HEK293T (cell line): Measurements from ENCODE around the gene CPED1.
A peak's percentile ranks its signal among the peaks of the same experiment; 100 is the strongest.

Source experiments
- CTCF ChIA-PET: fragments of 350-600 bp; formaldehyde crosslinking; extraction: SDS; loops from one replicate; lab custom pipeline; 2021; ENCODE audit warnings: antibody characterized with exemption, inconsistent platforms; lab: Yijun Ruan, JAX
- POLR2A ChIA-PET: fragments of 350-600 bp; formaldehyde crosslinking; extraction: SDS; loops from one replicate; lab custom pipeline; 2020; ENCODE audit warnings: antibody characterized with exemption, inconsistent platforms; lab: Yijun Ruan, JAX
- DNase-seq: peaks from one replicate; pipeline ENCODE4 v3.0.0; 2012; ENCODE audit warnings: mixed read lengths; ENCODE audit errors: extremely low spot score
- ARNT ChIP-seq: fragments of 450-650 bp; IDR thresholded peaks from 2 replicates; pipeline ENCODE4 v1.6.1; 2017; ENCODE audit warnings: mild to moderate bottlenecking
- BHLHE40 ChIP-seq: fragments of 450-650 bp; IDR thresholded peaks from 2 replicates; pipeline ENCODE4 v1.6.1; 2016; ENCODE audit warnings: mild to moderate bottlenecking, moderate library complexity, borderline replicate concordance
- CTBP1 ChIP-seq: fragments of 450-650 bp; IDR thresholded peaks from 2 replicates; pipeline ENCODE4 v1.6.1; 2016; ENCODE audit warnings: borderline replicate concordance
- ELF4 ChIP-seq: fragments of 450-650 bp; IDR thresholded peaks from 2 replicates; pipeline ENCODE4 v1.6.1; 2017; ENCODE audit warnings: antibody characterized with exemption
- FOXA1 ChIP-seq: fragments of 450-650 bp; IDR thresholded peaks from 2 replicates; pipeline ENCODE4 v1.6.1; 2016; ENCODE audit warnings: mild to moderate bottlenecking
- FOXK2 ChIP-seq: fragments of 450-650 bp; IDR thresholded peaks from 2 replicates; pipeline ENCODE4 v1.6.1; 2016; ENCODE audit warnings: mild to moderate bottlenecking
- FOXM1 ChIP-seq: fragments of 450-650 bp; IDR thresholded peaks from 2 replicates; pipeline ENCODE4 v1.6.1; 2017; ENCODE audit warnings: mild to moderate bottlenecking, borderline replicate concordance
- HDGF ChIP-seq: fragments of 450-650 bp; IDR thresholded peaks from 2 replicates; pipeline ENCODE4 v1.6.1; 2017; ENCODE audit warnings: antibody characterized with exemption, borderline replicate concordance
- L3MBTL2 ChIP-seq: fragments of 450-650 bp; conservative IDR thresholded peaks from 2 replicates; pipeline ENCODE4 v1.6.1; 2016; ENCODE audit warnings: mild to moderate bottlenecking
- LEF1 ChIP-seq: fragments of 450-650 bp; IDR thresholded peaks from 2 replicates; pipeline ENCODE4 v1.6.1; 2017; ENCODE audit warnings: mild to moderate bottlenecking, borderline replicate concordance
- NFRKB ChIP-seq: fragments of 450-650 bp; IDR thresholded peaks from 2 replicates; pipeline ENCODE4 v1.6.1; 2016; ENCODE audit warnings: mild to moderate bottlenecking, moderate library complexity
- SP1 ChIP-seq: fragments of 450-650 bp; IDR thresholded peaks from 2 replicates; pipeline ENCODE4 v1.6.1; 2017
- TARDBP ChIP-seq: fragments of 450-650 bp; IDR thresholded peaks from 2 replicates; pipeline ENCODE4 v1.6.1; 2016
- ZNF384 ChIP-seq: fragments of 450-650 bp; IDR thresholded peaks from 2 replicates; pipeline ENCODE4 v1.6.1; 2016
- TF ChIP-seq, protein P1 (sequence below): fragments of 450-650 bp; IDR thresholded peaks from 2 replicates; pipeline ENCODE4 v1.6.1; 2016

The CPED1 gene

DNA sequence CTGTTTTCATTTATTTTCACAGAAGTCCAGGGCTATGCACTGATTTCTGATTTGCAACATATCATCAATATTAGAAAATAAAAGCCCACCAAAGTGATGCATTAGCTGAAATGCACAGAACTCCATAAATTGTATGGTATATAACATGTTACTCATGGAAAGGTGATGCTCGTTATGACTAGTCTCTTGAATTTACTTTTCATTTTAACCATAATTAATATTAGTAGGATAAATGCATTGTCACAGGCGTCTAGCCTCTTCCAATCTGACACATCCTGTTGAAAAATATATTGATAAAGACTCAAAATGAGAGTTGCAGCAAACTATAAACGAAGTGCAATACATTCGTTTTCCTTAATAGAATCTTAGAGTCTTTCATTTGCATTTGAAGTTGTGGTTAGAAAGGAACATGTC is 92.4 kb downstream of the CPED1 start:
- CTCF ChIA-PET = interaction anchor here (1.3 to 1.5 kb wide), 2 partner anchors 12 to 92 kb away, joined by 3 to 5 read pairs; partner anchors contain the start of gene CPED1
- TF ChIP-seq ELF4 (no peak), NFRKB (no peak)
- TF ChIP-seq, protein P1, sequence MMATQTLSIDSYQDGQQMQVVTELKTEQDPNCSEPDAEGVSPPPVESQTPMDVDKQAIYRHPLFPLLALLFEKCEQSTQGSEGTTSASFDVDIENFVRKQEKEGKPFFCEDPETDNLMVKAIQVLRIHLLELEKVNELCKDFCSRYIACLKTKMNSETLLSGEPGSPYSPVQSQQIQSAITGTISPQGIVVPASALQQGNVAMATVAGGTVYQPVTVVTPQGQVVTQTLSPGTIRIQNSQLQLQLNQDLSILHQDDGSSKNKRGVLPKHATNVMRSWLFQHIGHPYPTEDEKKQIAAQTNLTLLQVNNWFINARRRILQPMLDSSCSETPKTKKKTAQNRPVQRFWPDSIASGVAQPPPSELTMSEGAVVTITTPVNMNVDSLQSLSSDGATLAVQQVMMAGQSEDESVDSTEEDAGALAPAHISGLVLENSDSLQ = no peak
- POLR2A ChIA-PET = no interaction called here
- DNase-seq = no peak

DNA sequence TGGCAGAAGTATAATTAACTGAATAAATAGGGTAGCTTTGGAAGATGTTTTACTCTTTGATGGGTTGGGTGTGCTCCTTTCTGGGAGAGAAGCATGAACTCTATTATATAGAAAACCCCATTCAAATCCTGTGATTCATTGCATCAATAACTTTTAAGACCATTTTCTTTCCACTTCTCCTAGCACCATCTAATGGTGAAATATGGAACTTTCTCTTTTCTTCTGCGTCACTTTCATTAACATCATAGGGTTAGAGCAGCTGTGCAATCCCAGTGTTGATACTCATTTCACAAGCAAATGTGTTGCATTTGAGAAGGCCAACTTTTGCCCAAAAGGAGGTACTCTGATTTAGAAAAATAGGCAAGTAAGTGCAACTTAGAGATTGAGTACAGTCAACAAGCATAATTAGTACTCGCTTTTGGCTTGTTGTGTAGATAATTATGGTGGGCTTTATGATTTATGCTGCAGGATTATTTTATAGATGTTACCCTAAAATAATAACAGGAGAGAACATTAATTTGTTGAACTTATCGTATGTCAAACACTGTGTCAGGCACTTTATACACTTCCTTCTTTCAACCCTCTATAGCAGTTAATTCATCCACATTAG is 92.9 kb downstream of the CPED1 start:
- TF ChIP-seq NFRKB = no peak
- TF ChIP-seq, protein P1 = peak; percentile 53
- CTCF ChIA-PET = interaction anchor here (0.9 to 2.1 kb wide), 5 partner anchors 12 to 289 kb away, joined by 3 to 11 read pairs (median 3); partner anchors contain the start of gene CPED1
- DNase-seq = peak; percentile 32
- POLR2A ChIA-PET = no interaction called here

DNA sequence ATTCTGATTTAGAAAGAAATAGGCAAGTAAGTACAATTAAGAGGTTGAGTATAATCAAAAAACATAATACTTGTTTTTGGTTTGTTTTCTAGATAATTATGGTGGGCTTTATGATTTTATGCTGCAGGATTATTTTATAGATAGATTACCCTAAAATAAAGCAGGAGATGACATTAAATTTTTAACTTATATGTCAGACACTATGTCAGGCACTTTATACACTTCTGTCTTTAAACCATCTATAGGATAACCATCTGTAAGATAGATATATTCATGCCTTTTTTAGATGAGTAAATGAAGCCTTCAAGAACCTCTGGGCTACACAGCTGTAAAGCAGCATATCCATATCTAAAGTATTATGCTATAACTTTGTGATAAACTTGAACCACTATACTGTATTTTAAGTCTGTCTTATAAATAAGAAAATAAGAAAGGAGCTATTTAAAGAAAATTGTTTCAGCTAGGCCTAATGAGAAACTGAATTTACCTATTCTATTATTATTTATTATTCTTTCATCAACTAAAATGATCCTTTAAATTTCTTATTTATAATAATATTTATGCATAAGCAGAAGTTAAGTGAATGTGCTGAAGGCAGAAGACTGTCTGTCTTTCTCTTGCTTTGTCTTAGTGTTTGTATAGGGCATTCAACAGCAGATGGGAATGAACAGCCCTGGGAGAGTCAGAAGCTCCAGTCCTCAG is 94.0 kb downstream of the CPED1 start:
- no peak for DNase-seq
- ChIA-PET POLR2A (no interaction called here), CTCF (interaction anchor here (0.9 to 2.1 kb wide), 6 partner anchors 10 to 290 kb away, joined by 3 to 11 read pairs (median 4); partner anchors contain the start of gene CPED1)
- TF ChIP-seq FOXK2 (no peak), HDGF (no peak), FOXA1 (no peak), TARDBP (no peak), ELF4 (no peak), FOXM1 (no peak), LEF1 (no peak), BHLHE40 (no peak), ZNF384 (no peak), CTBP1 (no peak), NFRKB (no peak)
- TF ChIP-seq, protein P1 = no peak

DNA sequence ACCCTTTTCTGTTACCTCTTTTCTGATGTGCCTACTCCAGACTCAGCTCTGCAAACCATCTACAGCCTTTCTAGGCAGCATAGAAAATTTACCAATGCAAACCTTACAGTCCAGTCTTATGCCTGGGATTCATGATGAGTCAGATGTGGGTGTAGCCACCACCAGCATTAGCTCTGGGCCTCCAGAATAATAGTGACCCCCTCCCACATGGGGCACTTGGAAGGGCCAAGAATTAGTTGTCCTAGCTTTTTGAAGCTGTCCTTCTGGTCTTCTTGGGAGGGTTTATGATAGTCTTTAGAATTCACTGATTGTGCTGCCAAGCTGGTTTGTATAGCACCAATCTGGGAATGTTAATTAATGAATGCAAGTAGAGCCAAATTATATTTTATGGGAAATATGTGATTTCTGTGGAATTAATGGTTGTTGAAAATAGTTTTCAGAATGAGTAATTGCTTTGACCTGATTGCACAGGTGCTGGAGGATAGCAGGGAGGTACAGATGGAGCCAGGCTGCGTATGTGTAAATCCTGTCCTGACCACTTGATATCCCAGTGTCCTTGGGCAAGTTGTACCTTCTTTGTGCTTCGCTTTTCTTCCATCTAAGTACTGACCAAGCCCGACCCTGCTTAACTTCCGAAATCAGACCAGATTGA is 94.8 kb downstream of the CPED1 start:
- no peak for DNase-seq
- ChIA-PET CTCF (interaction anchor here (1.0 to 2.1 kb wide), 2 partner anchors 94 to 97 kb away, joined by 4 to 11 read pairs; no protein-coding TSS in a partner anchor), POLR2A (no interaction called here)
- TF ChIP-seq ARNT = no peak
- no peak for TF ChIP-seq SP1
- no peak for TF ChIP-seq ELF4
- no peak for TF ChIP-seq BHLHE40
- no peak for TF ChIP-seq TARDBP
- TF ChIP-seq FOXK2 = no peak
- no peak for TF ChIP-seq FOXA1
- no peak for TF ChIP-seq FOXM1
- no peak for TF ChIP-seq L3MBTL2
- TF ChIP-seq, protein P1 = no peak
- TF ChIP-seq LEF1 = no peak
- no peak for TF ChIP-seq CTBP1
- no peak for TF ChIP-seq HDGF

DNA sequence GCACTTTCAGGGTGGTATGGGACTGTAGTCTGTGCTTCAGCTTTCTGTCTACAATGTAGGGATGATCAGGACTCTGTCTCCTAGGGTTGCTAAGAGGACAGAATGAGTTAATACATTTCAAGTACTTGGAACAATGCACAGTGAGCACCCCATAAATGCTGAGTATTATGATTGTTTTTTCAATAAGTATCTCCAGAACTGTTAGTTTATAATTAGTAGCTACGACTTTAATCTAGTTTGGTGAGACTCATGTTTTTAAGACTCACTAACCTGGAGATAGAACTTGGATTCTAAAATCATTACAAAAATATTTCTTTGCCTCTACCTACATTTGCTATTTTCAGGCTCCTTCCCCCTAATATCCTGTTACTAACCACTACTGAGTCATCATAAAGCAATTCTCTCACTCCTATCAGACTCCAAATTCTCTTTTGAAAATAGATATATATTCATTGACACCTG is 95.3 kb downstream of the CPED1 start:
- CTCF ChIA-PET = interaction anchor here (0.5 to 2.1 kb wide), 2 partner anchors 85 to 97 kb away, joined by 7 to 11 read pairs; no protein-coding TSS in a partner anchor
- no peak for DNase-seq
- TF ChIP-seq FOXA1 (no peak), L3MBTL2 (no peak), ARNT (no peak), CTBP1 (no peak), TARDBP (no peak), BHLHE40 (no peak), ZNF384 (no peak), HDGF (no peak), FOXM1 (no peak), ELF4 (no peak), NFRKB (no peak)
- TF ChIP-seq, protein P1 = no peak
- POLR2A ChIA-PET = no interaction called here
